ENCODE results near the gene PAM. TPM values are rescaled to one million over a fixed set of nuclear protein-coding genes. Genes with fewer than 3 reads are reported as not detected.

The PAM gene
- total and polyA plus RNA-seq, 2 of the 13 experiments (the other 11 are each of a cell fraction or from before 2014, with no cell fraction given), result 20.2 to 79.1 TPM

DNA sequence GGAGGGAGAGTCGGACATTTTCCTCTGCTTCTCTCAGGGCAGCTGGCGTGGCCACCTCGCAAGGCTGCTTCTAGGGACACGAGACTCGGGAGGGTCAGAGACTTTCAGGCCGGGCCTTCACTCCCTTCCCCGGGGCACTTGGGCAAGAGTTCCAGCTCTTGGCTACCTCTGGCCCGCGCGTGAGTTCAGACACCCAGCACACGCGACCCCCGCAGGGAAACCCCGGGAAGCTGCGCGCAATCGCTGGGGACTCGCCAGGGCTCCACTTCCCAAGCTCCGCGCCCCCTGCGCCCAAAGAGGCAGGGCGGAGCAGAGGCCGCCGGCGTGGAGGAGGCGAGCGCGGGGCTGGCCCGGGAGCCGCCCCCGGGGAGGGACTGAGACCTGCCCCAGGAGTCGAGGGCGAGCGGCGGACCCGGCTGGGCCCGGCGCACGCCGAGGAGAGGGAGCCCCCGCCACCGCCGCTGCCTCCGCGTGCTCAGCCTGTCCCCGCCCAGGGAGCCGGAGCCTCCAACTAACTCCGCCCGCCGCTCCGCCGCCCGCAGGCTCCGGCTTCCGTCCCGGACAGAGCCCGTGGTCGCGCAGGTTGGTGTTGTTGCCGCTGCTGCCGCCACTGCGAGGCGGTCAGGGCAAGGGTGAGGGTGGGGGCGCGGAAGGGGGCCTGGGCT lies at the start of gene PAM (continued):
- TF ChIP-seq IKZF1 (IDR thresholded peaks at IDR 0.05) (no peak), SOX13 (IDR thresholded peaks at IDR 0.05) (no peak), SOX13 (CRISPR knock-in tag; conservative IDR thresholded peaks at IDR 0.05 in 1 of 2, IDR thresholded peaks at IDR 0.05 in 1 of 2) (no peak), STAT6 (CRISPR knock-in tag; IDR thresholded peaks at IDR 0.05; ENCODE audit: borderline replicate concordance) (no peak), ZNF337 (CRISPR knock-in tag; IDR thresholded peaks at IDR 0.05; ENCODE audit: borderline replicate concordance, low read depth) (no peak), ERF (CRISPR knock-in tag; IDR thresholded peaks at IDR 0.05) (no peak), ZNF317 (CRISPR knock-in tag; IDR thresholded peaks at IDR 0.05) (no peak), TP53 (CRISPR knock-in tag; conservative IDR thresholded peaks at IDR 0.05) (no peak), KDM5A (IDR thresholded peaks at IDR 0.05; ENCODE audit: borderline replicate concordance, low read length) (no peak), FOXA3 (CRISPR knock-in tag; IDR thresholded peaks at IDR 0.05) (no peak), ZNF414 (CRISPR knock-in tag; IDR thresholded peaks at IDR 0.05) (no peak), ZNF101 (CRISPR knock-in tag; IDR thresholded peaks at IDR 0.05; ENCODE audit: borderline replicate concordance, low read depth) (no peak), SETDB1 (CRISPR knock-in tag; IDR thresholded peaks at IDR 0.05; ENCODE audit: borderline replicate concordance) (no peak), THRA (CRISPR knock-in tag; IDR thresholded peaks at IDR 0.05; ENCODE audit: borderline replicate concordance) (no peak), MED1 (CRISPR knock-in tag; IDR thresholded peaks at IDR 0.05) (no peak), ZFP36 (IDR thresholded peaks at IDR 0.05; ENCODE audit: borderline replicate concordance, low read depth, low read length, partially characterized antibody) (no peak), E2F1 (CRISPR knock-in tag; IDR thresholded peaks at IDR 0.05) (no peak), ZSCAN21 (CRISPR knock-in tag; IDR thresholded peaks at IDR 0.05; ENCODE audit: borderline replicate concordance) (peak; percentile 24; the same call in 1 of the 2 replicates), ZNF556 (CRISPR knock-in tag; IDR thresholded peaks at IDR 0.05; ENCODE audit: borderline replicate concordance) (peak; percentile 50; the same call in 1 of the 2 replicates)
- TF ChIP-seq, protein P1, sequence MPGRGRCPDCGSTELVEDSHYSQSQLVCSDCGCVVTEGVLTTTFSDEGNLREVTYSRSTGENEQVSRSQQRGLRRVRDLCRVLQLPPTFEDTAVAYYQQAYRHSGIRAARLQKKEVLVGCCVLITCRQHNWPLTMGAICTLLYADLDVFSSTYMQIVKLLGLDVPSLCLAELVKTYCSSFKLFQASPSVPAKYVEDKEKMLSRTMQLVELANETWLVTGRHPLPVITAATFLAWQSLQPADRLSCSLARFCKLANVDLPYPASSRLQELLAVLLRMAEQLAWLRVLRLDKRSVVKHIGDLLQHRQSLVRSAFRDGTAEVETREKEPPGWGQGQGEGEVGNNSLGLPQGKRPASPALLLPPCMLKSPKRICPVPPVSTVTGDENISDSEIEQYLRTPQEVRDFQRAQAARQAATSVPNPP (CRISPR knock-in tag; IDR thresholded peaks at IDR 0.05), result no peak
- TF ChIP-seq, protein P2, sequence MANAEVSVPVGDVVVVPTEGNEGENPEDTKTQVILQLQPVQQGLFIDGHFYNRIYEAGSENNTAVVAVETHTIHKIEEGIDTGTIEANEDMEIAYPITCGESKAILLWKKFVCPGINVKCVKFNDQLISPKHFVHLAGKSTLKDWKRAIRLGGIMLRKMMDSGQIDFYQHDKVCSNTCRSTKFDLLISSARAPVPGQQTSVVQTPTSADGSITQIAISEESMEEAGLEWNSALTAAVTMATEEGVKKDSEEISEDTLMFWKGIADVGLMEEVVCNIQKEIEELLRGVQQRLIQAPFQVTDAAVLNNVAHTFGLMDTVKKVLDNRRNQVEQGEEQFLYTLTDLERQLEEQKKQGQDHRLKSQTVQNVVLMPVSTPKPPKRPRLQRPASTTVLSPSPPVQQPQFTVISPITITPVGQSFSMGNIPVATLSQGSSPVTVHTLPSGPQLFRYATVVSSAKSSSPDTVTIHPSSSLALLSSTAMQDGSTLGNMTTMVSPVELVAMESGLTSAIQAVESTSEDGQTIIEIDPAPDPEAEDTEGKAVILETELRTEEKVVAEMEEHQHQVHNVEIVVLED (CRISPR knock-in tag; IDR thresholded peaks at IDR 0.05; ENCODE audit: borderline replicate concordance), result no peak
